SK-N-SH treated with all-trans-retinoic acid at 6 μM for 48 hours (cell line): ENCODE data around the gene KIAA0319L.

Experiments
- GLIS3 ChIP-seq: fragments of 250-450 bp; sonication (Bioruptor Pico); IDR thresholded peaks from 2 replicates; pipeline ENCODE4 v1.5.0; 2020; ENCODE audit warnings: mild to moderate bottlenecking, moderate library complexity
- ZFP3 ChIP-seq: fragments of 250-450 bp; sonication (Bioruptor Pico); IDR thresholded peaks from 2 replicates; pipeline ENCODE4 v1.5.0; 2020; ENCODE audit warnings: mild to moderate bottlenecking, moderate library complexity
- TF ChIP-seq, protein P1 (sequence below): fragments of 250-450 bp; sonication (Bioruptor Pico); IDR thresholded peaks from 2 replicates; pipeline ENCODE4 v1.5.1; 2020; ENCODE audit warnings: low read depth, mild to moderate bottlenecking, moderate library complexity

DNA sequence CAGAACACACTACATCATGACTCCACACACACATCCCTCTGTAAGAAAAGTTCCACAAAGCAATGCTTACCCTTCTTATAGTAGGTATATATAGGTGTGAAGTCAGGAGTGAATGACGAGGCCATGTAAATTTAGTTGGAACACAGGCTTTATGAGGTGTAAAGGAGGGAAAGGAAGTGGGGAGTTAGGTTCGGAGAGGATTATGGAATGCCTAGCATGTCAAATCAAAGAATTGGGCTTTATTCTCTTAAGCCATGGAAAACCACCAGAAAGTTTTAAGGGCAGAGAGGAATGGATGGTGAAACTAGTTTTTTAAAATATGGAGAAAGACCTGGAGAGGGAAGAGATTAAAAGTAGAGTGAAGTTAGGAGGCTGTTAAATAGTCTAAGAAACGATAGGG, 42.2 kb upstream of the KIAA0319L start:
- TF ChIP-seq ZFP3 (no peak), GLIS3 (CRISPR knock-in tag) (no peak)
- TF ChIP-seq, protein P1, sequence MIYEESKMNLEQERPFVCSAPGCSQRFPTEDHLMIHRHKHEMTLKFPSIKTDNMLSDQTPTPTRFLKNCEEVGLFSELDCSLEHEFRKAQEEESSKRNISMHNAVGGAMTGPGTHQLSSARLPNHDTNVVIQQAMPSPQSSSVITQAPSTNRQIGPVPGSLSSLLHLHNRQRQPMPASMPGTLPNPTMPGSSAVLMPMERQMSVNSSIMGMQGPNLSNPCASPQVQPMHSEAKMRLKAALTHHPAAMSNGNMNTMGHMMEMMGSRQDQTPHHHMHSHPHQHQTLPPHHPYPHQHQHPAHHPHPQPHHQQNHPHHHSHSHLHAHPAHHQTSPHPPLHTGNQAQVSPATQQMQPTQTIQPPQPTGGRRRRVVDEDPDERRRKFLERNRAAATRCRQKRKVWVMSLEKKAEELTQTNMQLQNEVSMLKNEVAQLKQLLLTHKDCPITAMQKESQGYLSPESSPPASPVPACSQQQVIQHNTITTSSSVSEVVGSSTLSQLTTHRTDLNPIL (CRISPR knock-in tag), result no peak
